Measurements from ENCODE around the gene ZNF134. TPM values are rescaled to one million over a fixed set of nuclear protein-coding genes. Genes with fewer than 3 reads are reported as not detected.
A peak's percentile ranks its signal among the peaks of the same experiment; 100 is the strongest.

ZNF134 gene
- total RNA-seq, 4 donors from 2014 or later: 7.5 to 14.9 (median 10.4) TPM

DNA sequence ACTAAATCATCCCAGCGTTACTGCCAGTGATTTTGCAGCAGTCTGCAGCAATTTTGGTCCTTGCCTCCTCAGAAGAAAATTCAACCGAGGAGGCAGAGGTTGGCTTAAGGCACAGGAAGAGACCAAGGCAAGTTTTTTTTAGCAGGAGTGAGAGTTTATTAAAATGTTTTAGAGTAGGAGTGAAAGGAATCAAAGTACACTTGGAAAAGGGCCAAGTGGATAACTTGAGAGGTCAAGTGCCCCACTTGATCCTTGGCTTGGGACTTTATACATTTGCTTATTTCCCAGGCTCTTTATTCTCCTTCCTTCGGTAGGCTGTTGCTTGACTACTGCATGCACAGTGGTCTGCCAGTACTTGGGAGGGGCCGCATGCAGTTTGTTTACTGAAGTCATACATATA, 2.9 kb upstream of the ZNF134 start:
- intact Hi-C loops (cut with DNase I): no loop called here
- Histone ChIP-seq H3K9me3 (peaks cover 0 to 68% (median 38%) of the 10 kb centered on the region in 3 donors), H3K36me3 (peaks cover 3 to 38% (median 7%) of the 10 kb centered on the region in 3 donors), H3K27ac (no peak overlapping the region), H3K4me3 (no peak overlapping the region), H3K4me1 (peaks cover 5 to 23% (median 10%) of the 10 kb centered on the region in 3 donors), H3K27me3 (no peaks in the 10 kb centered on the region)
- 76 to 83% methylated on average over 4 of the region's 4 CpGs for WGBS, 2 donors
- DNase-seq: no peak
- TF ChIP-seq CTCF (IDR thresholded peaks at IDR 0.05): no peak
- TF ChIP-seq POLR2A (IDR thresholded peaks at IDR 0.05): no peak

DNA sequence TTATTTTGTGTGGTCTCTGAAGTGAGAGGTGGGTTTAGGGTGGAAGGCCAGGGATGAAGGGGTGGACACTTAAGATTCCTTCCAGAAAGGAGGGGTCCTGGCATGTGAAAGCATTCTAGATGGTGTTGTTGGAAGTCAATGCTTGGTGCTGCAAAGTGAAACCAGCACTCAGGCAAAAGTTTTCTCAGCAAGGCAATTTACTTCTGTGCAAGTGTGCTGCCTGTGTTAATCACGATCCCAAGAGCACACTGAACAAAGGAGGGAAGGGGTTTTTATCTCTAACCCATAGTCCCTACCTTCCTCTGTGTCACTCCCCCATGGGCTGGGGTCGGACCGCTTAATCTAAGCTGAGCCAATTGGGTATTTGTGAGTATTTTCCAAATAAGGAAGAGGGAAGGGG, 1.3 kb downstream of the ZNF134 start:
- Histone ChIP-seq H3K4me1 (peaks cover 5 to 23% (median 10%) of the 10 kb centered on the region in 3 donors), H3K27me3 (no peaks in the 10 kb centered on the region), H3K4me3 (peak overlapping the region in 2 of 4 donors; percentile 98 to 99), H3K36me3 (peaks cover 39 to 56% (median 43%) of the 10 kb centered on the region in 3 donors), H3K27ac (no peak overlapping the region), H3K9me3 (peaks cover 8 to 76% (median 59%) of the 10 kb centered on the region in 3 donors)
- intact Hi-C loops (cut with DNase I): no loop called here
- 94 to 100% methylated on average over 3 of the region's 3 CpGs for WGBS, 2 donors
- TF ChIP-seq POLR2A (IDR thresholded peaks at IDR 0.05): no peak
- no peak for TF ChIP-seq CTCF (IDR thresholded peaks at IDR 0.05)
- no peak for DNase-seq

- H3K27ac ChIP-seq: no peak overlapping the region
- peaks cover 53 to 95% (median 56%) of the 10 kb centered on the region in 3 donors for H3K36me3 ChIP-seq
- TF ChIP-seq POLR2A (IDR thresholded peaks at IDR 0.05) (no peak), CTCF (IDR thresholded peaks at IDR 0.05) (no peak)
- peak overlapping the region in 1 of 4 donors; percentile 37 for H3K4me3 ChIP-seq
- H3K4me1 ChIP-seq: peaks cover 0 to 2% (median 0%) of the 10 kb centered on the region in 3 donors
- no peaks in the 10 kb centered on the region for H3K27me3 ChIP-seq
- 94 to 97% methylated on average over 10 of the region's 10 CpGs for WGBS, 2 donors
- no peak for DNase-seq
- H3K9me3 ChIP-seq: peaks cover 26 to 100% (median 91%) of the 10 kb centered on the region in 3 donors
- intact Hi-C loops (cut with DNase I): no loop called here
These were observed 6.8 kb downstream of the ZNF134 start for GRCh38 chr19:57620673-57621348.

- H3K36me3 ChIP-seq: peaks cover 32 to 72% (median 40%) of the 10 kb centered on the region in 3 donors
- H3K4me1 ChIP-seq: no peaks in the 10 kb centered on the region
- H3K27ac ChIP-seq: no peak overlapping the region
- no peak overlapping the region for H3K4me3 ChIP-seq
- peaks cover 21 to 98% (median 89%) of the 10 kb centered on the region in 3 donors for H3K9me3 ChIP-seq
- DNase-seq: no peak
- no peaks in the 10 kb centered on the region for H3K27me3 ChIP-seq
- no peak for TF ChIP-seq CTCF (IDR thresholded peaks at IDR 0.05)
- no peak for TF ChIP-seq POLR2A (IDR thresholded peaks at IDR 0.05)
- intact Hi-C loops (cut with DNase I): no loop called here
These were observed 9.0 kb downstream of the ZNF134 start for GRCh38 chr19:57623091-57623490.

GRCh38 chr19:57632987-57633831, 19.2 kb downstream of the ZNF134 start, which contains the start of gene ZNF211:
Gene ZNF211 (plus strand): TSS chr19:57633168. CDS start chr19:57633347, 179 bp downstream.
- no peaks in the 10 kb centered on the region for H3K27me3 ChIP-seq
- H3K9me3 ChIP-seq: peaks cover 9 to 43% (median 34%) of the 10 kb centered on the region in 3 donors
- WGBS, 2 donors: 7 to 10% methylated on average over 6 to 9 of the region's 59 CpGs
- intact Hi-C loops (cut with DNase I): no loop called here
- peaks cover 5 to 20% (median 7%) of the 10 kb centered on the region in 3 donors for H3K4me1 ChIP-seq
- TF ChIP-seq POLR2A (IDR thresholded peaks at IDR 0.05) (peak in 1 of 4 donors; percentile 30), CTCF (IDR thresholded peaks at IDR 0.05) (peak in 1 of 6 experiments; percentile 13)
- DNase-seq: peak; percentile 38
- peak within 1 kb of the TSS; percentile 77 to 89 (median 86) for H3K27ac ChIP-seq
- peak within 1 kb of the TSS; percentile 74 to 96 (median 84) for H3K4me3 ChIP-seq
- peaks cover 0 to 41% (median 0%) of the 10 kb centered on the region in 3 donors for H3K36me3 ChIP-seq
